ENCODE measurements around the gene NHSL2. TPM values are rescaled to one million over a fixed set of nuclear protein-coding genes. Genes with fewer than 3 reads are reported as not detected.

The NHSL2 gene
- total and polyA plus RNA-seq, 2 experiments from 2014 or later = 4.7 to 9.5 TPM

- Histone ChIP-seq H3K27ac (ENCODE audit: low read depth) (no peak overlapping the region), H3K27me3 (ENCODE audit: insufficient read depth) (no peaks in the 10 kb centered on the region), H4K20me1 (replicated peaks; ENCODE audit: insufficient read depth) (no peaks in the 10 kb centered on the region), H3F3A (replicated peaks; ENCODE audit: low read depth) (no peaks in the 10 kb centered on the region; the same call in 1 of the 2 replicates), H3K4me2 (0 out of 2 replicates have a peak overlapping the region, but pooled peaks have one; percentile 14), H3K79me2 (replicated peaks; ENCODE audit: insufficient read depth) (peaks cover 12% of the 10 kb centered on the region; the same call in 1 of the 2 replicates), H3K9me2 (ENCODE audit: insufficient read depth) (no peaks in the 10 kb centered on the region), H3K4me1 (ENCODE audit: insufficient read depth) (peaks cover 41% of the 10 kb centered on the region), H3K4me3 (no peak overlapping the region), H2AFZ (no peak overlapping the region), H3K36me3 (ENCODE audit: insufficient read depth) (no peaks in the 10 kb centered on the region)
- peaks cover 3% of the 10 kb centered on the region for H3K27me3 Mint-ChIP-seq (ENCODE audit: insufficient read depth, low read depth, poor library complexity)
- no peak overlapping the region for H3K4me3 Mint-ChIP-seq
- H3K9me3 Mint-ChIP-seq = no peaks in the 10 kb centered on the region; the same call in 2 of the 3 replicates
- DNase-seq (ENCODE audit: low spot score) = no peak
- H3K36me3 Mint-ChIP-seq (ENCODE audit: low read depth) = peaks cover 3% of the 10 kb centered on the region; the same call in 2 of the 3 replicates
- no peak for ATAC-seq
- no peak overlapping the region for H3K27ac Mint-ChIP-seq
- H3K4me1 Mint-ChIP-seq = peaks cover 67% of the 10 kb centered on the region
- no peak for TF ChIP-seq JUNB (IDR thresholded peaks at IDR 0.05; ENCODE audit: unreplicated experiment)
- TF ChIP-seq ZNF331 (CRISPR knock-in tag; IDR thresholded peaks at IDR 0.05; ENCODE audit: low read depth) = no peak
- TF ChIP-seq CREB1 (CRISPR knock-in tag; IDR thresholded peaks at IDR 0.05; ENCODE audit: low read depth) = no peak
- TF ChIP-seq NANOG (IDR thresholded peaks at IDR 0.05; ENCODE audit: borderline replicate concordance) = no peak
- no peak for TF ChIP-seq STAT1 (IDR thresholded peaks at IDR 0.05; ENCODE audit: unreplicated experiment)
- no peak for TF ChIP-seq ETS1 (IDR thresholded peaks at IDR 0.05)
- TF ChIP-seq EZH2phosphoT487 (IDR thresholded peaks at IDR 0.05; ENCODE audit: unreplicated experiment) = no peak
- no peak for TF ChIP-seq EZH2 (IDR thresholded peaks at IDR 0.05; ENCODE audit: low read depth, unreplicated experiment)
- no peak for TF ChIP-seq REST (IDR thresholded peaks at IDR 0.05; ENCODE audit: unreplicated experiment)
- TF ChIP-seq ZNF462 (CRISPR knock-in tag; IDR thresholded peaks at IDR 0.05) = no peak
- no peak for TF ChIP-seq CTCF (conservative IDR thresholded peaks at IDR 0.05; ENCODE audit: low read depth in 2 of 2)
- no peak for TF ChIP-seq ZNF114 (CRISPR knock-in tag; IDR thresholded peaks at IDR 0.05)
- no peak for TF ChIP-seq POLR2AphosphoS5 (IDR thresholded peaks at IDR 0.05; ENCODE audit: low read depth)
Measured at GRCh38 chrX:71953946-71954345, 43.3 kb downstream of the NHSL2 start.

Measured in GM23338 (cell line).